ENCODE data around the gene TGM2. TPM values are rescaled to one million over a fixed set of nuclear protein-coding genes. Genes with fewer than 3 reads are reported as not detected.

The TGM2 gene
- total and polyA plus RNA-seq, 9 of the 15 experiments (the other 6 are each of a cell fraction or from before 2014, with no cell fraction given), result 5.5 to 78.5 (median 37.6) TPM

DNA sequence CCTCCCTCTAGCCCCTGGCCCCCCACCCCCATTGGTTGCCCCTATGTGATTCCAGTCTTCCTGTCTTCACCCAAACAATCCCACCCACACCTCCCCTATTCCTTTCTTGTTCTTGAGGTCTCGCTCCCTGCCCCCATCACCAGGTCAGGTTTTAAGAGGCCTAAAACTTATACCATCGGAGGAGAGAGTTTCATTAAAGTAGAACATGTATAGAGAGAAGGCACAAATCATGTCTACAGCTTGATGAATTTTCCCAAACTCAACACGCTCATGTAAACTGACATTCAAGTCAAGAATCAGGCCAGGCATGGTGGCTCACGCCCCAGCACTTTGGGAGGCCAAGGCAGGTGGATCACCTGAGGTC, 44.5 kb downstream of the TGM2 start:
- no peaks in the 10 kb centered on the region for H3K9me1 ChIP-seq (ENCODE audit: control insufficient read depth, insufficient read depth, low read length)
- H3K4me3 ChIP-seq, result no peak overlapping the region
- H3K79me2 ChIP-seq (ENCODE audit: control insufficient read depth, insufficient read depth, low read length), result no peaks in the 10 kb centered on the region
- in situ Hi-C loops (cut with MboI), result no loop called here
- no peaks in the 10 kb centered on the region for H3K27me3 ChIP-seq (ENCODE audit: control insufficient read depth in 2 of 2, insufficient read depth in 2 of 2, low read length in 2 of 2)
- H3K4me1 ChIP-seq (replicated peaks in 1 of 2; ENCODE audit: control insufficient read depth in 2 of 2, insufficient read depth in 2 of 2, low read length in 2 of 2), result peaks cover 15 to 21% of the 10 kb centered on the region in 2 experiments
- 0 out of 4 replicates have a peak overlapping the region, but pooled peaks of 1 of the 2 experiments have one; percentile 43 for H3K9ac ChIP-seq (ENCODE audit: insufficient read depth in 1 of 2, low read depth in 2 of 2, low read length in 2 of 2)
- 88% methylated on average over 4 of the region's 4 CpGs for WGBS (ENCODE audit: insufficient coverage, low coverage, missing lambda C conversion rate)
- no peak overlapping the region for H3K4me2 ChIP-seq (ENCODE audit: insufficient read depth, low read length)
- no peaks in the 10 kb centered on the region for H3K36me3 ChIP-seq (ENCODE audit: control insufficient read depth, insufficient read depth, low read length)
- H3K9me3 ChIP-seq (replicated peaks; ENCODE audit: control insufficient read depth, insufficient read depth, low read depth, low read length), result no peaks in the 10 kb centered on the region
- ChIA-PET CTCF (ENCODE audit: low intra/inter-chr PET ratio) (no interaction called here), POLR2A (no interaction called here)
- H4K20me1 ChIP-seq (replicated peaks; ENCODE audit: control insufficient read depth, insufficient read depth, low read length), result no peaks in the 10 kb centered on the region
- DNase-seq (ENCODE audit: extremely low read depth in 1 of 4, low spot score in 3 of 4) (no peak), ATAC-seq (no peak), FAIRE-seq (no peak)
- intact Hi-C loops (cut with micrococcal nuclease), result no loop called here
- H2AFZ ChIP-seq (ENCODE audit: low read depth, low read length), result no peak overlapping the region
- H3K27ac ChIP-seq (ENCODE audit: extremely low read depth, low read depth, low read length), result no peak overlapping the region
- BruUV-seq (replicated peaks), result no TSS peak
- TF ChIP-seq, protein P1, sequence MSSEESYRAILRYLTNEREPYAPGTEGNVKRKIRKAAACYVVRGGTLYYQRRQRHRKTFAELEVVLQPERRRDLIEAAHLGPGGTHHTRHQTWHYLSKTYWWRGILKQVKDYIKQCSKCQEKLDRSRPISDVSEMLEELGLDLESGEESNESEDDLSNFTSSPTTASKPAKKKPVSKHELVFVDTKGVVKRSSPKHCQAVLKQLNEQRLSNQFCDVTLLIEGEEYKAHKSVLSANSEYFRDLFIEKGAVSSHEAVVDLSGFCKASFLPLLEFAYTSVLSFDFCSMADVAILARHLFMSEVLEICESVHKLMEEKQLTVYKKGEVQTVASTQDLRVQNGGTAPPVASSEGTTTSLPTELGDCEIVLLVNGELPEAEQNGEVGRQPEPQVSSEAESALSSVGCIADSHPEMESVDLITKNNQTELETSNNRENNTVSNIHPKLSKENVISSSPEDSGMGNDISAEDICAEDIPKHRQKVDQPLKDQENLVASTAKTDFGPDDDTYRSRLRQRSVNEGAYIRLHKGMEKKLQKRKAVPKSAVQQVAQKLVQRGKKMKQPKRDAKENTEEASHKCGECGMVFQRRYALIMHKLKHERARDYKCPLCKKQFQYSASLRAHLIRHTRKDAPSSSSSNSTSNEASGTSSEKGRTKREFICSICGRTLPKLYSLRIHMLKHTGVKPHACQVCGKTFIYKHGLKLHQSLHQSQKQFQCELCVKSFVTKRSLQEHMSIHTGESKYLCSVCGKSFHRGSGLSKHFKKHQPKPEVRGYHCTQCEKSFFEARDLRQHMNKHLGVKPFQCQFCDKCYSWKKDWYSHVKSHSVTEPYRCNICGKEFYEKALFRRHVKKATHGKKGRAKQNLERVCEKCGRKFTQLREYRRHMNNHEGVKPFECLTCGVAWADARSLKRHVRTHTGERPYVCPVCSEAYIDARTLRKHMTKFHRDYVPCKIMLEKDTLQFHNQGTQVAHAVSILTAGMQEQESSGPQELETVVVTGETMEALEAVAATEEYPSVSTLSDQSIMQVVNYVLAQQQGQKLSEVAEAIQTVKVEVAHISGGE (CRISPR knock-in tag; IDR thresholded peaks at IDR 0.05), result no peak
- no peak for TF ChIP-seq SMARCA4 (IDR thresholded peaks at IDR 0.05)
- no peak for TF ChIP-seq POLR2AphosphoS2 (IDR thresholded peaks at IDR 0.05; ENCODE audit: low read length)
- no peak for TF ChIP-seq HNRNPK (IDR thresholded peaks at IDR 0.05; ENCODE audit: low read depth, low read length, poor library complexity, severe bottlenecking)
- TF ChIP-seq, protein P2, sequence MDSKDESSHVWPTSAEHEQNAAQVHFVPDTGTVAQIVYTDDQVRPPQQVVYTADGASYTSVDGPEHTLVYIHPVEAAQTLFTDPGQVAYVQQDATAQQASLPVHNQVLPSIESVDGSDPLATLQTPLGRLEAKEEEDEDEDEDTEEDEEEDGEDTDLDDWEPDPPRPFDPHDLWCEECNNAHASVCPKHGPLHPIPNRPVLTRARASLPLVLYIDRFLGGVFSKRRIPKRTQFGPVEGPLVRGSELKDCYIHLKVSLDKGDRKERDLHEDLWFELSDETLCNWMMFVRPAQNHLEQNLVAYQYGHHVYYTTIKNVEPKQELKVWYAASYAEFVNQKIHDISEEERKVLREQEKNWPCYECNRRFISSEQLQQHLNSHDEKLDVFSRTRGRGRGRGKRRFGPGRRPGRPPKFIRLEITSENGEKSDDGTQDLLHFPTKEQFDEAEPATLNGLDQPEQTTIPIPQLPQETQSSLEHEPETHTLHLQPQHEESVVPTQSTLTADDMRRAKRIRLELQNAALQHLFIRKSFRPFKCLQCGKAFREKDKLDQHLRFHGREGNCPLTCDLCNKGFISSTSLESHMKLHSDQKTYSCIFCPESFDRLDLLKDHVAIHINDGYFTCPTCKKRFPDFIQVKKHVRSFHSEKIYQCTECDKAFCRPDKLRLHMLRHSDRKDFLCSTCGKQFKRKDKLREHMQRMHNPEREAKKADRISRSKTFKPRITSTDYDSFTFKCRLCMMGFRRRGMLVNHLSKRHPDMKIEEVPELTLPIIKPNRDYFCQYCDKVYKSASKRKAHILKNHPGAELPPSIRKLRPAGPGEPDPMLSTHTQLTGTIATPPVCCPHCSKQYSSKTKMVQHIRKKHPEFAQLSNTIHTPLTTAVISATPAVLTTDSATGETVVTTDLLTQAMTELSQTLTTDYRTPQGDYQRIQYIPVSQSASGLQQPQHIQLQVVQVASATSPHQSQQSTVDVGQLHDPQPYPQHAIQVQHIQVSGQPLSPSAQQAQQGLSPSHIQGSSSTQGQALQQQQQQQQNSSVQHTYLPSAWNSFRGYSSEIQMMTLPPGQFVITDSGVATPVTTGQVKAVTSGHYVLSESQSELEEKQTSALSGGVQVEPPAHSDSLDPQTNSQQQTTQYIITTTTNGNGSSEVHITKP (IDR thresholded peaks at IDR 0.05; ENCODE audit: partially characterized antibody), result no peak
- no peak for TF ChIP-seq SREBF1 (IDR thresholded peaks at IDR 0.05; ENCODE audit: borderline replicate concordance, low read depth, low read length)
- TF ChIP-seq, protein P3, sequence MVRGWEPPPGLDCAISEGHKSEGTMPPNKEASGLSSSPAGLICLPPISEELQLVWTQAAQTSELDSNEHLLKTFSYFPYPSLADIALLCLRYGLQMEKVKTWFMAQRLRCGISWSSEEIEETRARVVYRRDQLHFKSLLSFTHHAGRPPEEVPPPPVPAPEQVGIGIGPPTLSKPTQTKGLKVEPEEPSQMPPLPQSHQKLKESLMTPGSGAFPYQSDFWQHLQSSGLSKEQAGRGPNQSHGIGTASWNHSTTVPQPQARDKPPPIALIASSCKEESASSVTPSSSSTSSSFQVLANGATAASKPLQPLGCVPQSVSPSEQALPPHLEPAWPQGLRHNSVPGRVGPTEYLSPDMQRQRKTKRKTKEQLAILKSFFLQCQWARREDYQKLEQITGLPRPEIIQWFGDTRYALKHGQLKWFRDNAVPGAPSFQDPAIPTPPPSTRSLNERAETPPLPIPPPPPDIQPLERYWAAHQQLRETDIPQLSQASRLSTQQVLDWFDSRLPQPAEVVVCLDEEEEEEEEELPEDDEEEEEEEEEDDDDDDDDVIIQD (CRISPR knock-in tag; IDR thresholded peaks at IDR 0.05), result no peak
- TF ChIP-seq, protein P4, sequence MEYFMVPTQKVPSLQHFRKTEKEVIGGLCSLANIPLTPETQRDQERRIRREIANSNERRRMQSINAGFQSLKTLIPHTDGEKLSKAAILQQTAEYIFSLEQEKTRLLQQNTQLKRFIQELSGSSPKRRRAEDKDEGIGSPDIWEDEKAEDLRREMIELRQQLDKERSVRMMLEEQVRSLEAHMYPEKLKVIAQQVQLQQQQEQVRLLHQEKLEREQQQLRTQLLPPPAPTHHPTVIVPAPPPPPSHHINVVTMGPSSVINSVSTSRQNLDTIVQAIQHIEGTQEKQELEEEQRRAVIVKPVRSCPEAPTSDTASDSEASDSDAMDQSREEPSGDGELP (CRISPR knock-in tag; IDR thresholded peaks at IDR 0.05; ENCODE audit: borderline replicate concordance), result no peak
- TF ChIP-seq, protein P5, sequence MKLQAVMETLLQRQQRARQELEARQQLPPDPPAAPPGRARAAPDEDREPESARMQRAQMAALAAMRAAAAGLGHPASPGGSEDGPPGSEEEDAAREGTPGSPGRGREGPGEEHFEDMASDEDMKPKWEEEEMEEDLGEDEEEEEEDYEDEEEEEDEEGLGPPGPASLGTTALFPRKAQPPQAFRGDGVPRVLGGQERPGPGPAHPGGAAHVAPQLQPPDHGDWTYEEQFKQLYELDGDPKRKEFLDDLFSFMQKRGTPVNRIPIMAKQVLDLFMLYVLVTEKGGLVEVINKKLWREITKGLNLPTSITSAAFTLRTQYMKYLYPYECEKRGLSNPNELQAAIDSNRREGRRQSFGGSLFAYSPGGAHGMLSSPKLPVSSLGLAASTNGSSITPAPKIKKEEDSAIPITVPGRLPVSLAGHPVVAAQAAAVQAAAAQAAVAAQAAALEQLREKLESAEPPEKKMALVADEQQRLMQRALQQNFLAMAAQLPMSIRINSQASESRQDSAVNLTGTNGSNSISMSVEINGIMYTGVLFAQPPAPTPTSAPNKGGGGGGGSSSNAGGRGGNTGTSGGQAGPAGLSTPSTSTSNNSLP (IDR thresholded peaks at IDR 0.05; ENCODE audit: borderline replicate concordance, low read depth, low read length), result no peak
- no peak for TF ChIP-seq ZNF644 (tag; IDR thresholded peaks at IDR 0.05; ENCODE audit: low read depth)
